HG03045 (cell line): ENCODE results near the gene STRADA.

ENCODE experiments used
- ATAC-seq: cut with Tn5 transposase; IDR thresholded peaks from one replicate; pipeline ENCODE4 v1.9.1; 2021; ENCODE audit warnings: mild to moderate bottlenecking, moderate library complexity; ENCODE audit not compliant: unreplicated experiment

STRADA gene

GRCh38 chr17:63686138-63686685, 55.4 kb downstream of the STRADA start:
- no peak for ATAC-seq

GRCh38 chr17:63685578-63685977, 56.0 kb downstream of the STRADA start:
- no peak for ATAC-seq

GRCh38 chr17:63685041-63685440, 56.6 kb downstream of the STRADA start:
- ATAC-seq: no peak

GRCh38 chr17:63682981-63683380, 58.6 kb downstream of the STRADA start:
- no peak for ATAC-seq

GRCh38 chr17:63682441-63682840, 59.2 kb downstream of the STRADA start:
- no peak for ATAC-seq

- no peak for ATAC-seq
These were observed 60.1 kb downstream of the STRADA start for GRCh38 chr17:63681530-63681929.

GRCh38 chr17:63680700-63681099, 60.9 kb downstream of the STRADA start:
- no peak for ATAC-seq

GRCh38 chr17:63679214-63679613, 62.4 kb downstream of the STRADA start:
- ATAC-seq: no peak

- no peak for ATAC-seq
These were observed 65.0 kb downstream of the STRADA start for GRCh38 chr17:63676584-63676983.

- ATAC-seq: no peak
These were observed 65.7 kb downstream of the STRADA start for GRCh38 chr17:63675607-63676546.

GRCh38 chr17:63675231-63675606, 66.4 kb downstream of the STRADA start:
- ATAC-seq: no peak

- ATAC-seq: no peak
These were observed 68.7 kb downstream of the STRADA start for GRCh38 chr17:63672856-63673255.

GRCh38 chr17:63665527-63666214, 75.9 kb downstream of the STRADA start:
- ATAC-seq: no peak

- ATAC-seq: no peak
These were observed 81.7 kb downstream of the STRADA start for GRCh38 chr17:63659850-63660249.

- no peak for ATAC-seq
These were observed 83.2 kb downstream of the STRADA start for GRCh38 chr17:63658366-63658765.

GRCh38 chr17:63657786-63658185, 83.8 kb downstream of the STRADA start:
- no peak for ATAC-seq

- ATAC-seq: no peak
These were observed 88.5 kb downstream of the STRADA start for GRCh38 chr17:63653050-63653449.
